RWPE1 (cell line): ENCODE measurements around the gene CCNB1IP1.
"Not testable (repeated sequence)": the region's sequence is repeated elsewhere in the genome, so short reads cannot be mapped to it uniquely, and the experiment has no call there.

Source experiments
- CTCF ChIA-PET: fragments of 350-600 bp; sonication (Branson Sonifier 250); formaldehyde crosslinking; extraction: SDS; loops from one replicate; lab custom pipeline; 2021; lab: Yijun Ruan, JAX
- POLR2A ChIA-PET: fragments of 400-600 bp; formaldehyde crosslinking; extraction: SDS; loops from one replicate; lab custom pipeline; 2020; ENCODE audit warnings: antibody characterized with exemption; ENCODE audit not compliant: low non-redundant PET; lab: Yijun Ruan, JAX
- DNase-seq: peaks from one replicate; pipeline ENCODE4 v3.0.0; 2012; ENCODE audit warnings: low spot score
- H3K27ac ChIP-seq: fragments of 450-650 bp; 2 replicates; pipeline ENCODE4 v1.5.1; 2017
- TF ChIP-seq, protein P1 (sequence below): fragments of 450-650 bp; conservative IDR thresholded peaks from 2 replicates; pipeline ENCODE4 v1.5.1; 2017; ENCODE audit warnings: low read depth, mild to moderate bottlenecking

CCNB1IP1 gene

DNA sequence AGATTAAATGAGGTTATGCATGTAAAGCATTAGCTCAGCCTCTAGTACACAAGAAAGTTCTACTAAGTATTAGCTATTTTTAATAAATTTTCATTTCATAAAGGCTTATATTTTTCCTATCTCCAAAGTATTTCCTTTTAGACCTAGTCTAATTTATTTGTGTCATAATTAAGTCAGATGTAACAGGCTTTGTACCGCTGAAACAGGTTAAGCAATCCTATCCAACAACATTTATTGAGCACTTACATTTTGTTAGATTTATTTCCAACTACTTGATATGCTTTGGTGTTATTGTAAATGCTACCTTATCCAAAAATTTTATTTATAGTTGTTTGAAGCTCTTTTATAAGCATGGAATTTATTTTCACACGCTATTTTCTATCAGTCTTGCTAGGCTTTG, 8.6 kb upstream of the CCNB1IP1 start:
- ChIA-PET CTCF (interaction anchor here (0.6 to 2.7 kb wide), 4 partner anchors 14 to 97 kb away, joined by 3 to 15 read pairs (median 4); no protein-coding TSS in a partner anchor), POLR2A (no interaction called here)
- H3K27ac ChIP-seq: peak overlapping the region; percentile 98
- DNase-seq: no peak
- TF ChIP-seq, protein P1, sequence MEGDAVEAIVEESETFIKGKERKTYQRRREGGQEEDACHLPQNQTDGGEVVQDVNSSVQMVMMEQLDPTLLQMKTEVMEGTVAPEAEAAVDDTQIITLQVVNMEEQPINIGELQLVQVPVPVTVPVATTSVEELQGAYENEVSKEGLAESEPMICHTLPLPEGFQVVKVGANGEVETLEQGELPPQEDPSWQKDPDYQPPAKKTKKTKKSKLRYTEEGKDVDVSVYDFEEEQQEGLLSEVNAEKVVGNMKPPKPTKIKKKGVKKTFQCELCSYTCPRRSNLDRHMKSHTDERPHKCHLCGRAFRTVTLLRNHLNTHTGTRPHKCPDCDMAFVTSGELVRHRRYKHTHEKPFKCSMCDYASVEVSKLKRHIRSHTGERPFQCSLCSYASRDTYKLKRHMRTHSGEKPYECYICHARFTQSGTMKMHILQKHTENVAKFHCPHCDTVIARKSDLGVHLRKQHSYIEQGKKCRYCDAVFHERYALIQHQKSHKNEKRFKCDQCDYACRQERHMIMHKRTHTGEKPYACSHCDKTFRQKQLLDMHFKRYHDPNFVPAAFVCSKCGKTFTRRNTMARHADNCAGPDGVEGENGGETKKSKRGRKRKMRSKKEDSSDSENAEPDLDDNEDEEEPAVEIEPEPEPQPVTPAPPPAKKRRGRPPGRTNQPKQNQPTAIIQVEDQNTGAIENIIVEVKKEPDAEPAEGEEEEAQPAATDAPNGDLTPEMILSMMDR: no peak

- ChIA-PET POLR2A (interaction anchor here (0.6 kb wide), 1 partner anchor 64 kb away, joined by 3 read pairs; no protein-coding TSS in a partner anchor), CTCF (interaction anchor here (2.7 kb wide), 1 partner anchor 13 kb away, joined by 15 read pairs; no protein-coding TSS in a partner anchor)
- DNase-seq, H3K27ac ChIP-seq: not testable (repeated sequence)
Measured at GRCh38 chr14:20341032-20341431, 8.0 kb upstream of the CCNB1IP1 start.

GRCh38 chr14:20334017-20334416, 938 bp upstream of the CCNB1IP1 start:
- ChIA-PET CTCF (interaction anchor here (0.6 kb wide), 1 partner anchor 41 kb away, joined by 3 read pairs; no protein-coding TSS in a partner anchor), POLR2A (no interaction called here)

DNA sequence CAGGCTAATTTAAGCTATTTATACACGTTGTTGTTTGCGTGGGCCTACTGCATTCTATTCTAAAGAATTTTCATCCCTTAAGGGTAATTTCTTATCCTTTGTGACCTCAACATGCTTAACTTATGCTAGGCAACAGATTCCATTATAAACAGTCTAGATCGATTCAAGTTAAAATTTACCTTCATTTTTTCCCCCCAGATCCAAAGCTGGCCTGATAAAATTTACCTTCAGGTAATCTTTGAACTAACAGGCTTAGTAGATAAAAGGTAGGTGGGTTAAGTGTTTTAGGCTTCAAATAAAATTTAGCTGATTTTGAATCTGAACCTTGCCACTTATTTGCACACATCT, 389 bp upstream of the CCNB1IP1 start:
- ChIA-PET CTCF (interaction anchor here (0.6 kb wide), 1 partner anchor 41 kb away, joined by 3 read pairs; no protein-coding TSS in a partner anchor), POLR2A (no interaction called here)
- TF ChIP-seq, protein P1: no peak
- no peak overlapping the region for H3K27ac ChIP-seq
- no peak for DNase-seq

More at GRCh38 chr14:20334017-20334416, 938 bp upstream of the CCNB1IP1 start:
- DNase-seq: no peak
- TF ChIP-seq, protein P1: no peak
- no peak overlapping the region for H3K27ac ChIP-seq

DNA sequence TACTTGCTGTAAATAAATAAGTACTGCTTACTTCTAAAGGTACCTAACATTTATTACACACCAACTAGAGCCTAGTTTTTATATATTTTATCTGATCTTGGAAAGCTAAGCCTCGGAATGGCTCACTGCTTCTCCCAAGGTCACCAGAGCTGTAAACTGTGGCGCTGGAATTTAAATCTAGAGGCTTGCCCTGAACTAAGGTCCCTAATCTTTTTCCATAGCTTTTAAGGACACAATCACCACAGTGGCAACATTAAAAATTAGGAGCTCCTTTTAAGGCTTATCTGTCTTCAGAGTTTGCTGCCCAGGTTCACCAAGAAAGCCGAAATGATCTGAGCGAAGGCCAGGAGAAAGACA, 670 bp downstream of the CCNB1IP1 start:
- DNase-seq: no peak
- TF ChIP-seq, protein P1: no peak
- H3K27ac ChIP-seq: peak overlapping the region; percentile 81
- ChIA-PET CTCF (interaction anchor here (1.0 kb wide), 1 partner anchor 10 kb away, joined by 7 read pairs; no protein-coding TSS in a partner anchor), POLR2A (interaction anchor here (0.5 to 2.1 kb wide), 2 partner anchors 11 to 21 kb away, joined by 3 to 8 read pairs; partner anchors contain the start of gene PARP2)

DNA sequence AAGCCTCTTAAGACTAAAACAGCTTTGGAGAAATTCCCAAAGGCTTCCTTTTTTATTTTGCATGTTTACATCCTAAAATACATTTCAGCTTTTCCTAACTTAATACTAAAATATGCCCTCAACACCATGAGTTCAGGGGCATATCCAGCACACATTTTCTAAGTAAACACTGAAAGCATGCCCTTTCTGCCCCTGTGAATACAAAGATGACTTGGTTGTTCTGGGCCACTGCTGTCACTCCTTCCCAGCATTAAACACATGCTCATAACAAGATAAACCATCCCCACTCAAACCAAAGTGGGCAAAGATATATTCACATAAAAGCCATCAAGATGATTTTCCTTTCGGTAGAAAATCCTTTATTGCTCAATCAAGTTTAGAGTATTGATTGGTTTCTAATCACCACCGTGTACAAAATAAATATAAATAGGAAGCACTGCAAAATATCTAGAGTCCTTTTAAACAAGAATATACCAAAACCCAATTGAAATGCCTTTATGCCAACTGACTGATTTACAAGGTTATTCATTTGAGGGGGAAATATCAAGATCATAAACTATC, 1.9 kb downstream of the CCNB1IP1 start:
- H3K27ac ChIP-seq: no peak overlapping the region; the same call in 1 of the 2 replicates
- TF ChIP-seq, protein P1: no peak
- POLR2A ChIA-PET: interaction anchor here (2.1 kb wide), 1 partner anchor 12 kb away, joined by 8 read pairs; the partner anchor contains the start of gene PARP2
- no peak for DNase-seq
- CTCF ChIA-PET: no interaction called here

- TF ChIP-seq, protein P1: no peak
- ChIA-PET CTCF (interaction anchor here (1.6 to 3.0 kb wide), 2 partner anchors 13 to 280 kb away, joined by 5 to 15 read pairs; partner anchors contain the start of gene PARP2), POLR2A (interaction anchor here (1.7 kb wide), 1 partner anchor 14 kb away, joined by 5 read pairs; the partner anchor contains the start of gene PARP2)
- H3K27ac ChIP-seq: no peak overlapping the region
- no peak for DNase-seq
Measured at GRCh38 chr14:20329355-20329754, 3.7 kb downstream of the CCNB1IP1 start.
